ENCODE measurements around the gene CPLX3. TPM values are rescaled to one million over a fixed set of nuclear protein-coding genes. Genes with fewer than 3 reads are reported as not detected.

Gene CPLX3
- total RNA-seq, 2 experiments from 2014 or later = 0.11 TPM; not detected in 1

GRCh38 chr15:74824976-74825375, 1.5 kb upstream of the CPLX3 start:
- Mint-ChIP-seq H3K36me3 (ENCODE audit: low read depth) (no peaks in the 10 kb centered on the region), H3K4me1 (ENCODE audit: low read depth) (peaks cover 4% of the 10 kb centered on the region), H3K4me3 (no peak overlapping the region), H3K9me3 (no peaks in the 10 kb centered on the region), H3K27ac (no peak overlapping the region), H3K27me3 (peaks cover 23% of the 10 kb centered on the region)
- intact Hi-C loops (cut with micrococcal nuclease) = no loop called here
- no peak for TF ChIP-seq CTCF (IDR thresholded peaks at IDR 0.05)
- POLR2A ChIA-PET = interaction anchor here (1.9 kb wide), 1 partner anchor 13 kb away, joined by 5 read pairs; the partner anchor contains the start of gene LMAN1L
- DNase-seq (no peak), ATAC-seq (no peak)
- CTCF ChIA-PET = interaction anchor here (1.3 to 1.7 kb wide), 4 partner anchors 34 to 77 kb away, joined by 3 to 4 read pairs (median 4); no protein-coding TSS in a partner anchor

GRCh38 chr15:74825866-74826265, 561 bp upstream of the CPLX3 start:
- no peaks in the 10 kb centered on the region for H3K36me3 Mint-ChIP-seq (ENCODE audit: low read depth)
- TF ChIP-seq CTCF (IDR thresholded peaks at IDR 0.05) = no peak
- H3K27me3 Mint-ChIP-seq = peaks cover 23% of the 10 kb centered on the region
- no peak overlapping the region for H3K27ac Mint-ChIP-seq
- peaks cover 4% of the 10 kb centered on the region for H3K4me1 Mint-ChIP-seq (ENCODE audit: low read depth)
- ChIA-PET POLR2A (interaction anchor here (1.0 to 1.9 kb wide), 3 partner anchors 11 to 44 kb away, joined by 3 to 6 read pairs (median 5); partner anchors contain the start of gene LMAN1L), CTCF (interaction anchor here (1.1 to 2.1 kb wide), 7 partner anchors 10 to 185 kb away, joined by 3 to 8 read pairs (median 4); no protein-coding TSS in a partner anchor)
- DNase-seq = no peak
- intact Hi-C loops (cut with micrococcal nuclease) = no loop called here
- H3K9me3 Mint-ChIP-seq = no peaks in the 10 kb centered on the region
- no peak overlapping the region for H3K4me3 Mint-ChIP-seq
- ATAC-seq = no peak

- no peak overlapping the region for H3K27ac Mint-ChIP-seq
- peaks cover 4% of the 10 kb centered on the region for H3K4me1 Mint-ChIP-seq (ENCODE audit: low read depth)
- no peaks in the 10 kb centered on the region for H3K36me3 Mint-ChIP-seq (ENCODE audit: low read depth)
- intact Hi-C loops (cut with micrococcal nuclease) = no loop called here
- peaks cover 23% of the 10 kb centered on the region for H3K27me3 Mint-ChIP-seq
- ATAC-seq (no peak), DNase-seq (no peak)
- POLR2A ChIA-PET = interaction anchor here (1.5 to 1.7 kb wide), 2 partner anchors 13 to 42 kb away, joined by 4 to 5 read pairs; no protein-coding TSS in a partner anchor
- CTCF ChIA-PET = interaction anchor here (0.9 to 2.1 kb wide), 9 partner anchors 15 to 186 kb away, joined by 3 to 8 read pairs (median 4); no protein-coding TSS in a partner anchor
- no peak overlapping the region for H3K4me3 Mint-ChIP-seq
- no peaks in the 10 kb centered on the region for H3K9me3 Mint-ChIP-seq
- no peak for TF ChIP-seq CTCF (IDR thresholded peaks at IDR 0.05)
Measured at GRCh38 chr15:74826921-74827320, 494 bp downstream of the CPLX3 start.

- Mint-ChIP-seq H3K9me3 (no peaks in the 10 kb centered on the region), H3K36me3 (ENCODE audit: low read depth) (no peaks in the 10 kb centered on the region), H3K27me3 (peaks cover 23% of the 10 kb centered on the region), H3K4me1 (ENCODE audit: low read depth) (peaks cover 4% of the 10 kb centered on the region), H3K4me3 (no peak overlapping the region), H3K27ac (no peak overlapping the region)
- ChIA-PET CTCF (interaction anchor here (0.7 to 2.1 kb wide), 10 partner anchors 8 to 196 kb away, joined by 3 to 8 read pairs (median 4); no protein-coding TSS in a partner anchor), POLR2A (interaction anchor here (1.5 to 1.7 kb wide), 2 partner anchors 13 to 43 kb away, joined by 4 to 5 read pairs; no protein-coding TSS in a partner anchor)
- ATAC-seq (no peak), DNase-seq (no peak)
- no peak for TF ChIP-seq CTCF (IDR thresholded peaks at IDR 0.05)
- intact Hi-C loops (cut with micrococcal nuclease) = no loop called here
Measured at GRCh38 chr15:74827614-74828013, 1.2 kb downstream of the CPLX3 start.

- CTCF ChIA-PET = interaction anchor here (1.0 to 2.6 kb wide), 4 partner anchors 9 to 194 kb away, joined by 3 to 16 read pairs (median 4); no protein-coding TSS in a partner anchor
- H3K4me3 Mint-ChIP-seq = no peak overlapping the region
- no peaks in the 10 kb centered on the region for H3K36me3 Mint-ChIP-seq (ENCODE audit: low read depth)
- no peak for TF ChIP-seq CTCF (IDR thresholded peaks at IDR 0.05)
- intact Hi-C loops (cut with micrococcal nuclease) = no loop called here
- no peak overlapping the region for H3K27ac Mint-ChIP-seq
- peaks cover 23% of the 10 kb centered on the region for H3K27me3 Mint-ChIP-seq
- ATAC-seq = no peak
- peaks cover 4% of the 10 kb centered on the region for H3K4me1 Mint-ChIP-seq (ENCODE audit: low read depth)
- POLR2A ChIA-PET = interaction anchor here (1.4 kb wide), 1 partner anchor 19 kb away, joined by 4 read pairs; no protein-coding TSS in a partner anchor
- no peak for DNase-seq
- no peaks in the 10 kb centered on the region for H3K9me3 Mint-ChIP-seq
Measured at GRCh38 chr15:74828835-74829234, 2.4 kb downstream of the CPLX3 start.
